H9 (cell line): ENCODE measurements around the gene EDIL3. TPM values are rescaled to one million over a fixed set of nuclear protein-coding genes. Genes with fewer than 3 reads are reported as not detected.
A peak's percentile ranks its signal among the peaks of the same experiment; 100 is the strongest.

Source experiments
- DNase-seq: peaks from one replicate; pipeline ENCODE4 v3.0.0-alpha.2; 2017
- H2AFZ ChIP-seq: one replicate; pipeline ENCODE4 v1.6.1; 2013; ENCODE audit warnings: mild to moderate bottlenecking, low read length, control low read depth, moderate library complexity
- H2AK5ac ChIP-seq: 2 replicates; pipeline ENCODE4 v1.6.1; 2013; ENCODE audit warnings: low read length, control low read depth, mixed read lengths; ENCODE audit not compliant: insufficient read length
- H2BK120ac ChIP-seq: one replicate; pipeline ENCODE4 v1.6.1; 2013; ENCODE audit warnings: low read depth, mild to moderate bottlenecking, low read length, control low read depth, inconsistent platforms; ENCODE audit not compliant: poor library complexity, severe bottlenecking
- H2BK12ac ChIP-seq: 2 replicates; pipeline ENCODE4 v1.6.1; 2013; ENCODE audit warnings: low read length, control low read depth, mixed read lengths, low read depth; ENCODE audit not compliant: insufficient read length
- H2BK15ac ChIP-seq: 2 replicates; pipeline ENCODE4 v1.6.1; 2013; ENCODE audit warnings: low read depth, low read length, control low read depth
- H2BK20ac ChIP-seq: one replicate; pipeline ENCODE4 v1.6.1; 2013; ENCODE audit warnings: low read depth, mild to moderate bottlenecking, low read length, control low read depth, inconsistent platforms; ENCODE audit not compliant: poor library complexity, severe bottlenecking
- H2BK5ac ChIP-seq: 2 replicates; pipeline ENCODE4 v1.6.1; 2013; ENCODE audit warnings: low read length, control low read depth, mixed read lengths; ENCODE audit not compliant: insufficient read length
- H3K14ac ChIP-seq: 2 replicates; pipeline ENCODE4 v1.6.1; 2013; ENCODE audit warnings: low read length, control low read depth; ENCODE audit not compliant: insufficient read depth
- H3K18ac ChIP-seq: 2 replicates; pipeline ENCODE4 v1.6.1; 2013; ENCODE audit warnings: low read depth, mild to moderate bottlenecking, mixed read lengths, low read length, control low read depth; ENCODE audit not compliant: insufficient read length
- H3K23ac ChIP-seq: 2 replicates; pipeline ENCODE4 v1.6.1; 2013; ENCODE audit warnings: low read length, control low read depth, mixed read lengths, low read depth; ENCODE audit not compliant: insufficient read length
- H3K23me2 ChIP-seq: 2 replicates; pipeline ENCODE4 v1.6.1; 2013; ENCODE audit warnings: low read depth, mild to moderate bottlenecking, mixed read lengths, low read length, control low read depth; ENCODE audit not compliant: insufficient read length, poor library complexity, severe bottlenecking
- H3K27ac ChIP-seq: 2 replicates; pipeline ENCODE4 v1.5.1; 2013; ENCODE audit warnings: low read length, control low read depth, mixed read lengths, low read depth; ENCODE audit not compliant: insufficient read length
- H3K27me3 ChIP-seq: 2 replicates; pipeline ENCODE4 v1.6.1; 2013; ENCODE audit warnings: low read length, control low read depth, inconsistent platforms; ENCODE audit not compliant: insufficient read depth
- H3K4ac ChIP-seq: 2 replicates; pipeline ENCODE4 v1.6.1; 2013; ENCODE audit warnings: low read depth, mild to moderate bottlenecking, control low read depth, inconsistent platforms, low read length, moderate library complexity
- H3K4me1 ChIP-seq: 2 replicates; pipeline ENCODE4 v1.6.1; 2013; ENCODE audit warnings: low read length, control low read depth, inconsistent platforms; ENCODE audit not compliant: insufficient read depth
- H3K4me2 ChIP-seq: 2 replicates; pipeline ENCODE4 v1.6.1; 2013; ENCODE audit warnings: low read length, control low read depth, mixed read lengths; ENCODE audit not compliant: insufficient read length, insufficient read depth
- H3K56ac ChIP-seq: 2 replicates; pipeline ENCODE4 v1.6.1; 2013; ENCODE audit warnings: low read depth, mild to moderate bottlenecking, mixed read lengths, low read length, control low read depth; ENCODE audit not compliant: insufficient read length
- H3K79me1 ChIP-seq: 2 replicates; pipeline ENCODE4 v1.6.1; 2013; ENCODE audit warnings: low read depth, mild to moderate bottlenecking, moderate library complexity, low read length, control low read depth, inconsistent platforms; ENCODE audit not compliant: insufficient read depth, poor library complexity, severe bottlenecking
- H3K79me2 ChIP-seq: 2 replicates; pipeline ENCODE4 v1.6.1; 2013; ENCODE audit warnings: low read length, control low read depth, inconsistent platforms; ENCODE audit not compliant: insufficient read depth
- H3K9ac ChIP-seq: 2 replicates; pipeline ENCODE4 v1.6.1; 2013; ENCODE audit warnings: low read length, control low read depth, mixed read lengths; ENCODE audit not compliant: insufficient read length; ENCODE audit errors: extremely low read depth
- H3K9me3 ChIP-seq: one replicate; pipeline ENCODE4 v1.6.1; 2013; ENCODE audit warnings: low read depth, low read length, inconsistent platforms; ENCODE audit not compliant: control insufficient read depth
- H3T11ph ChIP-seq: one replicate; pipeline ENCODE4 v1.6.1; 2013; ENCODE audit warnings: mild to moderate bottlenecking, low read length, control low read depth, inconsistent platforms
- H4K20me1 ChIP-seq: one replicate; pipeline ENCODE4 v1.6.1; 2013; ENCODE audit not compliant: control insufficient read depth, insufficient read length, insufficient read depth
- H4K5ac ChIP-seq: 2 replicates; pipeline ENCODE4 v1.6.1; 2013; ENCODE audit warnings: low read depth, mild to moderate bottlenecking, mixed read lengths, low read length, control low read depth; ENCODE audit not compliant: insufficient read length
- H4K8ac ChIP-seq: replicated peaks from 2 replicates; pipeline ENCODE4 v1.6.1; 2013; ENCODE audit warnings: low read length, control low read depth, mixed read lengths, low read depth; ENCODE audit not compliant: insufficient read length
- H4K91ac ChIP-seq: 2 replicates; pipeline ENCODE4 v1.6.1; 2013; ENCODE audit warnings: low read depth, mild to moderate bottlenecking, moderate library complexity, mixed read lengths, low read length, control low read depth; ENCODE audit not compliant: insufficient read length
- H3K27ac Mint-ChIP-seq, 3 experiments: 2 replicates in 2 of 3; 3 replicates in 1 of 3; pipeline ENCODE4 v1.8.0; 2020 to 2021; ENCODE audit warnings: mixed read lengths in 3 of 3, mild to moderate bottlenecking in 1 of 3, moderate library complexity in 1 of 3
- H3K27me3 Mint-ChIP-seq: 2 replicates; pipeline ENCODE4 v1.8.0; 2021; ENCODE audit warnings: low read depth, mild to moderate bottlenecking, moderate library complexity, mixed read lengths
- H3K36me3 Mint-ChIP-seq, 3 experiments: 2 replicates in 2 of 3; 3 replicates in 1 of 3; pipeline ENCODE4 v1.8.0; 2020 to 2021; ENCODE audit warnings: low read depth in 3 of 3, mixed read lengths in 3 of 3; ENCODE audit not compliant: insufficient read depth in 1 of 3
- H3K4me1 Mint-ChIP-seq, 2 experiments: 2 replicates each; pipeline ENCODE4 v1.8.0; 2020; ENCODE audit warnings: mixed read lengths in 2 of 2
- H3K4me3 Mint-ChIP-seq, 2 experiments: 2 replicates in 1 of 2; 3 replicates in 1 of 2; pipeline ENCODE4 v1.8.0; 2020 to 2021; ENCODE audit warnings: mild to moderate bottlenecking in 2 of 2, mixed read lengths in 2 of 2, moderate library complexity in 1 of 2
- H3K9me3 Mint-ChIP-seq, 2 experiments: 2 replicates in 1 of 2; 3 replicates in 1 of 2; pipeline ENCODE4 v1.8.0; 2020; ENCODE audit warnings: mild to moderate bottlenecking in 2 of 2, mixed read lengths in 2 of 2, moderate library complexity in 1 of 2
- WGBS: extraction: QIAGEN DNeasy Blood & Tissue Kit; methylation state at CpG from one replicate; pipeline ENCODE4 v1.1.7; 2013; ENCODE audit warnings: missing lambda C conversion rate, low lambda C conversion rate, mixed read lengths; ENCODE audit not compliant: insufficient read length; ENCODE audit errors: extremely low coverage; 5-methylcytosine and 5-hydroxymethylcytosine counted together
- total RNA-seq: library from RNA; stranded (reverse); gene quantifications from 2 replicates; pipeline ENCODE4 v1.2.1, GENCODE V29; 2021
- TF ChIP-seq, protein P1 (sequence below): fragments of 200-600 bp; sonication (generic); conservative IDR thresholded peaks from 3 replicates; pipeline ENCODE4 v1.8.0; 2021; ENCODE audit warnings: antibody characterized with exemption, mild to moderate bottlenecking

Gene EDIL3
- total RNA-seq, 1 experiment from 2014 or later = 61.9 TPM

DNA sequence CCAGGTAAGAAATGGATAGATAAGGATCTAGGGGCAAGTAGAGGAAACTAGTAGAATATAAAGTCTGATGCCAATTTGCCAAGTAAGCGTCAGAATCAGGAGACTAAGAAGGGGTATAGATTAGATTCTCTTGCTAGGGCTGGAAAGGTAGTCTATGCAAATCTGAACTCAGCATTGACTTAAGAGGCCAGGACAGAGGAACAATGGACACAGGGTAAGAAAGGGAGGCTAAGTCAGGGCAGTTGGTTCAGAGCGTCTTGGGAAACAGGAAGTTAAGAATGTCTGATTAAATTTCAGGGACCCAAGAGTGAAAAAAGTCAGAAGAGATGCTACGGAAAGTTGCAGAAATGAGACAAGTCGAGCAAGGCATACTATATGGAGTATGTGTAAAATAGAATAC lies 400.8 kb downstream of the EDIL3 start:
- peak overlapping the region; percentile 0 to 32 (median 1); a peak in 4 of 7 replicates for H3K27ac Mint-ChIP-seq
- no peak overlapping the region for H3K4me3 Mint-ChIP-seq
- no peaks in the 10 kb centered on the region for H3K27me3 Mint-ChIP-seq
- no CpG with 5 or more reads among the region's 4 CpGs for WGBS
- no peaks in the 10 kb centered on the region for H3K36me3 Mint-ChIP-seq
- Histone ChIP-seq H2BK12ac (no peak overlapping the region), H2BK15ac (no peak overlapping the region), H2BK20ac (no peak overlapping the region), H2BK5ac (no peak overlapping the region), H3K79me2 (no peaks in the 10 kb centered on the region), H4K8ac (no peak overlapping the region), H2BK120ac (no peak overlapping the region), H2AFZ (no peak overlapping the region), H3K18ac (no peak overlapping the region), H3K27ac (no peak overlapping the region), H3K23ac (no peak overlapping the region), H3K4ac (no peak overlapping the region), H3K9ac (no peak overlapping the region), H3K23me2 (no peaks in the 10 kb centered on the region), H3K4me1 (no peaks in the 10 kb centered on the region; the same call in 1 of the 2 replicates), H3K79me1 (no peaks in the 10 kb centered on the region), H3K9me3 (no peaks in the 10 kb centered on the region), H4K91ac (no peak overlapping the region), H3K27me3 (no peaks in the 10 kb centered on the region), H3T11ph (no peak overlapping the region), H2AK5ac (no peak overlapping the region), H3K14ac (no peak overlapping the region), H4K5ac (no peak overlapping the region), H3K4me2 (no peak overlapping the region), H3K56ac (no peak overlapping the region), H4K20me1 (no peaks in the 10 kb centered on the region)
- H3K4me1 Mint-ChIP-seq = peaks cover 14 to 17% of the 10 kb centered on the region in 2 experiments
- TF ChIP-seq, protein P1, sequence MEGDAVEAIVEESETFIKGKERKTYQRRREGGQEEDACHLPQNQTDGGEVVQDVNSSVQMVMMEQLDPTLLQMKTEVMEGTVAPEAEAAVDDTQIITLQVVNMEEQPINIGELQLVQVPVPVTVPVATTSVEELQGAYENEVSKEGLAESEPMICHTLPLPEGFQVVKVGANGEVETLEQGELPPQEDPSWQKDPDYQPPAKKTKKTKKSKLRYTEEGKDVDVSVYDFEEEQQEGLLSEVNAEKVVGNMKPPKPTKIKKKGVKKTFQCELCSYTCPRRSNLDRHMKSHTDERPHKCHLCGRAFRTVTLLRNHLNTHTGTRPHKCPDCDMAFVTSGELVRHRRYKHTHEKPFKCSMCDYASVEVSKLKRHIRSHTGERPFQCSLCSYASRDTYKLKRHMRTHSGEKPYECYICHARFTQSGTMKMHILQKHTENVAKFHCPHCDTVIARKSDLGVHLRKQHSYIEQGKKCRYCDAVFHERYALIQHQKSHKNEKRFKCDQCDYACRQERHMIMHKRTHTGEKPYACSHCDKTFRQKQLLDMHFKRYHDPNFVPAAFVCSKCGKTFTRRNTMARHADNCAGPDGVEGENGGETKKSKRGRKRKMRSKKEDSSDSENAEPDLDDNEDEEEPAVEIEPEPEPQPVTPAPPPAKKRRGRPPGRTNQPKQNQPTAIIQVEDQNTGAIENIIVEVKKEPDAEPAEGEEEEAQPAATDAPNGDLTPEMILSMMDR = no peak
- no peak for DNase-seq
- no peaks in the 10 kb centered on the region for H3K9me3 Mint-ChIP-seq
